ENCODE data around the gene IFT57.

DNA sequence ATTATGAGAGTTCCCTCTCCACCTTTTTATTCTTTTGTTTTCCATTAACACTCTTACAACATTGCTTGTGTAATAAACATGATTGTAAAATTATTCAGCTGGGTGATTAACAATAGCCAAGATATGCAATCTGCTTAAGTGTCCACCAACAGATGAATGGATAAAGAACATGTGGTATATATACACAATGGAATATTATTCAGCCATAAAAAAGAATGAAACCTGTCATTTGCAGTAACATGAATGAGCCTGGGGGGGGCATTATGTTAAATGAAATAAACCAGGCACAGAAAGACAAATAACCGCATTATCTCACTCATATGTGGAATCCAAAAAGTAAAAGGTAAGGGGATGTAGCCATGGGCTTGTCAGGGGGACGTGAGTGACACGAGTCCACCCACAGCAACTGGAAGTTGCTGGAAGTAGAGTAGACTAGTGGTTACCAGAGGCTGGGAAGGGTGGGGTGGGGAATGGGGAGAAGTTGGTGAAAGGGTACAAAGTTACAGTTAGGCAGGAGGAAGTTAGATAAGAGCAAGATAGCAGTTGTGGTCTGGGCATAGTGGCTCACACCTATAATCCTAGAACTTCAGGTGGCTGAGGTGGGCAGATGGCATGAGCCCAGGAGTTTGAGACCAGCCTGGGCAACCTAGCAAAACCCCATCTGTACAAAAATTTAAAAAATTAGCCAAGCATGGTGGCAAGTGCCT, 102.7 kb downstream of the IFT57 start:
- TF ChIP-seq FOXP1 (CRISPR knock-in tag; IDR thresholded peaks at IDR 0.05; ENCODE audit: borderline replicate concordance) (no peak), NFE2L1 (CRISPR knock-in tag; IDR thresholded peaks at IDR 0.05) (no peak)
- TF ChIP-seq, protein P1, sequence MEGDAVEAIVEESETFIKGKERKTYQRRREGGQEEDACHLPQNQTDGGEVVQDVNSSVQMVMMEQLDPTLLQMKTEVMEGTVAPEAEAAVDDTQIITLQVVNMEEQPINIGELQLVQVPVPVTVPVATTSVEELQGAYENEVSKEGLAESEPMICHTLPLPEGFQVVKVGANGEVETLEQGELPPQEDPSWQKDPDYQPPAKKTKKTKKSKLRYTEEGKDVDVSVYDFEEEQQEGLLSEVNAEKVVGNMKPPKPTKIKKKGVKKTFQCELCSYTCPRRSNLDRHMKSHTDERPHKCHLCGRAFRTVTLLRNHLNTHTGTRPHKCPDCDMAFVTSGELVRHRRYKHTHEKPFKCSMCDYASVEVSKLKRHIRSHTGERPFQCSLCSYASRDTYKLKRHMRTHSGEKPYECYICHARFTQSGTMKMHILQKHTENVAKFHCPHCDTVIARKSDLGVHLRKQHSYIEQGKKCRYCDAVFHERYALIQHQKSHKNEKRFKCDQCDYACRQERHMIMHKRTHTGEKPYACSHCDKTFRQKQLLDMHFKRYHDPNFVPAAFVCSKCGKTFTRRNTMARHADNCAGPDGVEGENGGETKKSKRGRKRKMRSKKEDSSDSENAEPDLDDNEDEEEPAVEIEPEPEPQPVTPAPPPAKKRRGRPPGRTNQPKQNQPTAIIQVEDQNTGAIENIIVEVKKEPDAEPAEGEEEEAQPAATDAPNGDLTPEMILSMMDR (IDR thresholded peaks at IDR 0.05) = no peak
- TF ChIP-seq, protein P2, sequence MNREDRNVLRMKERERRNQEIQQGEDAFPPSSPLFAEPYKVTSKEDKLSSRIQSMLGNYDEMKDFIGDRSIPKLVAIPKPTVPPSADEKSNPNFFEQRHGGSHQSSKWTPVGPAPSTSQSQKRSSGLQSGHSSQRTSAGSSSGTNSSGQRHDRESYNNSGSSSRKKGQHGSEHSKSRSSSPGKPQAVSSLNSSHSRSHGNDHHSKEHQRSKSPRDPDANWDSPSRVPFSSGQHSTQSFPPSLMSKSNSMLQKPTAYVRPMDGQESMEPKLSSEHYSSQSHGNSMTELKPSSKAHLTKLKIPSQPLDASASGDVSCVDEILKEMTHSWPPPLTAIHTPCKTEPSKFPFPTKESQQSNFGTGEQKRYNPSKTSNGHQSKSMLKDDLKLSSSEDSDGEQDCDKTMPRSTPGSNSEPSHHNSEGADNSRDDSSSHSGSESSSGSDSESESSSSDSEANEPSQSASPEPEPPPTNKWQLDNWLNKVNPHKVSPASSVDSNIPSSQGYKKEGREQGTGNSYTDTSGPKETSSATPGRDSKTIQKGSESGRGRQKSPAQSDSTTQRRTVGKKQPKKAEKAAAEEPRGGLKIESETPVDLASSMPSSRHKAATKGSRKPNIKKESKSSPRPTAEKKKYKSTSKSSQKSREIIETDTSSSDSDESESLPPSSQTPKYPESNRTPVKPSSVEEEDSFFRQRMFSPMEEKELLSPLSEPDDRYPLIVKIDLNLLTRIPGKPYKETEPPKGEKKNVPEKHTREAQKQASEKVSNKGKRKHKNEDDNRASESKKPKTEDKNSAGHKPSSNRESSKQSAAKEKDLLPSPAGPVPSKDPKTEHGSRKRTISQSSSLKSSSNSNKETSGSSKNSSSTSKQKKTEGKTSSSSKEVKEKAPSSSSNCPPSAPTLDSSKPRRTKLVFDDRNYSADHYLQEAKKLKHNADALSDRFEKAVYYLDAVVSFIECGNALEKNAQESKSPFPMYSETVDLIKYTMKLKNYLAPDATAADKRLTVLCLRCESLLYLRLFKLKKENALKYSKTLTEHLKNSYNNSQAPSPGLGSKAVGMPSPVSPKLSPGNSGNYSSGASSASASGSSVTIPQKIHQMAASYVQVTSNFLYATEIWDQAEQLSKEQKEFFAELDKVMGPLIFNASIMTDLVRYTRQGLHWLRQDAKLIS (CRISPR knock-in tag; IDR thresholded peaks at IDR 0.05; ENCODE audit: borderline replicate concordance) = no peak
